ENCODE data around the gene DNAJA1. TPM values are rescaled to one million over a fixed set of nuclear protein-coding genes. Genes with fewer than 3 reads are reported as not detected.

Gene DNAJA1
- total RNA-seq, 1 donor = 136 TPM

DNA sequence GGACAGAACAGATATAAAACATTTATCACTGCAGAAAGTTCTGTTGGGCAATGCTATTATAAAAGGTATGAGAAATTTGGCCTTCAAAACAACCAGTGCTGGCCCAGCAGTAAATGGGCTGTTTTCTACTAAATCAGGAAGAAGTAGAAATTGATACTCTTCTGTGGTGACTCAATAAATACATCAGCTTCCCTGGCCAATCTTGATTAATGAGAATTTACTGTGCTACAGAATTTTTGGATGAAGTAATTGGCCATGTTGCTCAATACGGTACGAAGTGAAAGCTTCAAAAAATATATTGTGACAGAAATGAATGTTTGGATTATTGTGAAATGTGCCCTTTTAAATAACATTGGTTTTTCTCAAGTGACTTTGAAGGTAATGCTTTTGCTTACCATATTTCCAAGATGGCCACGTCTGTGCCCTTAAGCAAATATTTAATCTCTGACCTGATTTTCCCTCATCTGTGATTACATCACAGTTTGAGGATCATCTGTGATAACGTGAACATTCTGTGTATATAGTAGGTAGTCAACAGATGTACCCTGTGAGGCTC, 4.2 kb downstream of the DNAJA1 start:
- H3K4me3 ChIP-seq (ENCODE audit: low read depth, low read length) = no peak overlapping the region
- TF ChIP-seq, protein P1, sequence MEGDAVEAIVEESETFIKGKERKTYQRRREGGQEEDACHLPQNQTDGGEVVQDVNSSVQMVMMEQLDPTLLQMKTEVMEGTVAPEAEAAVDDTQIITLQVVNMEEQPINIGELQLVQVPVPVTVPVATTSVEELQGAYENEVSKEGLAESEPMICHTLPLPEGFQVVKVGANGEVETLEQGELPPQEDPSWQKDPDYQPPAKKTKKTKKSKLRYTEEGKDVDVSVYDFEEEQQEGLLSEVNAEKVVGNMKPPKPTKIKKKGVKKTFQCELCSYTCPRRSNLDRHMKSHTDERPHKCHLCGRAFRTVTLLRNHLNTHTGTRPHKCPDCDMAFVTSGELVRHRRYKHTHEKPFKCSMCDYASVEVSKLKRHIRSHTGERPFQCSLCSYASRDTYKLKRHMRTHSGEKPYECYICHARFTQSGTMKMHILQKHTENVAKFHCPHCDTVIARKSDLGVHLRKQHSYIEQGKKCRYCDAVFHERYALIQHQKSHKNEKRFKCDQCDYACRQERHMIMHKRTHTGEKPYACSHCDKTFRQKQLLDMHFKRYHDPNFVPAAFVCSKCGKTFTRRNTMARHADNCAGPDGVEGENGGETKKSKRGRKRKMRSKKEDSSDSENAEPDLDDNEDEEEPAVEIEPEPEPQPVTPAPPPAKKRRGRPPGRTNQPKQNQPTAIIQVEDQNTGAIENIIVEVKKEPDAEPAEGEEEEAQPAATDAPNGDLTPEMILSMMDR (IDR thresholded peaks at IDR 0.05; ENCODE audit: insufficient read depth, low read depth, low read length) = no peak
- peak; percentile 87 for DNase-seq (ENCODE audit: low read depth)

DNA sequence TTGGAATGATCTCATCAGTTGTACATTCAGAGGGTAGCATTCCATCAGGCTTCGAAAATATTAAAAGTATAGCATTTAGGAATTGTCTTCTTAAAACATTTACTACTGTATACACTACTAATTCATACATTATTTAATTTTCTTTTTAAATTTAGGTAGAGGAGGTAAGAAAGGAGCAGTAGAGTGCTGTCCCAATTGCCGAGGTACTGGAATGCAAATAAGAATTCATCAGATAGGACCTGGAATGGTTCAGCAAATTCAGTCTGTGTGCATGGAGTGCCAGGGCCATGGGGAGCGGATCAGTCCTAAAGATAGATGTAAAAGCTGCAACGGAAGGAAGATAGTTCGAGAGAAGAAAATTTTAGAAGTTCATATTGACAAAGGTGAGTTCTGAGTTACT, 5.2 kb downstream of the DNAJA1 start:
- no peak overlapping the region for H3K4me3 ChIP-seq (ENCODE audit: low read depth, low read length)
- DNase-seq (ENCODE audit: low read depth) = no peak
- TF ChIP-seq, protein P1 (IDR thresholded peaks at IDR 0.05; ENCODE audit: insufficient read depth, low read depth, low read length) = no peak

DNA sequence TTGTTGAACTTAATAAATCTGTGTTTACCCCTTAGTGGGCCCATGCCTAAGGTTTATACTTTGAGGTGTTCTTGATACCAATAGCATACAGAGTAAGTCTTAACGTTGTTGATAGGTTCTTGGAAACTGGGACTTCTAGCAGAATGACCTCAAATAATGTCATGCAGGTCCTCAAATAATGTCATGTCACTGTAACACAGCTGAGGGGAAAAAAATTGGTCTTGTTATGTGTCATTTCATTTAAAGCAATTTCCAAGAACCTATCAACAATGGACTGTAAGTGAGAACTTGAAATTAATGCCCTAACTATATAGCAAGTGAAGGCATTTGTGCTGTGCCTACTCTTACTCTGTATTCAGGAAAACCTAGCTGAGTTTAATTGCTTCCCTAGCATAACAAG, 7.2 kb downstream of the DNAJA1 start:
- H3K4me3 ChIP-seq (ENCODE audit: low read depth, low read length) = no peak overlapping the region
- no peak for DNase-seq (ENCODE audit: low read depth)
- TF ChIP-seq, protein P1 (IDR thresholded peaks at IDR 0.05; ENCODE audit: insufficient read depth, low read depth, low read length) = no peak

DNA sequence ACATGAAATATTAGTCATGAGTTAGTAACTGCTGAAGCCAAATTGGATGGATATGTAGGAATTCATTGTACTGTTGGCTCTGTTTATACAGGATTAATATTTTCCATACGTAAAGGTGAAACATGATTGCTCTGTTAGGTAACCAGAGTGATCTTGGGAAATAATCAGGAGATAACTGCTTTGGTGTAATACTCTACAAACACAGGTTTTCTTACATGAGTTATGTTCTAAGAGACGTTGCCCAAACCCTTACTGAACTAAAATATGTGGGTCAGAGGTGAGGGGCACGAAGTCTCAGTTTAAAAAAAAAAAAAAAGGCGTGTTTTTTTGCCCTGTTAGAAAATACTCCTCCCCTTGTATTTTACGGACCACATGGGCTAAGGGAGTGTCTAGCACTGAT, 7.8 kb downstream of the DNAJA1 start:
- no peak overlapping the region for H3K4me3 ChIP-seq (ENCODE audit: low read depth, low read length)
- no peak for DNase-seq (ENCODE audit: low read depth)
- TF ChIP-seq, protein P1 (IDR thresholded peaks at IDR 0.05; ENCODE audit: insufficient read depth, low read depth, low read length) = no peak

DNA sequence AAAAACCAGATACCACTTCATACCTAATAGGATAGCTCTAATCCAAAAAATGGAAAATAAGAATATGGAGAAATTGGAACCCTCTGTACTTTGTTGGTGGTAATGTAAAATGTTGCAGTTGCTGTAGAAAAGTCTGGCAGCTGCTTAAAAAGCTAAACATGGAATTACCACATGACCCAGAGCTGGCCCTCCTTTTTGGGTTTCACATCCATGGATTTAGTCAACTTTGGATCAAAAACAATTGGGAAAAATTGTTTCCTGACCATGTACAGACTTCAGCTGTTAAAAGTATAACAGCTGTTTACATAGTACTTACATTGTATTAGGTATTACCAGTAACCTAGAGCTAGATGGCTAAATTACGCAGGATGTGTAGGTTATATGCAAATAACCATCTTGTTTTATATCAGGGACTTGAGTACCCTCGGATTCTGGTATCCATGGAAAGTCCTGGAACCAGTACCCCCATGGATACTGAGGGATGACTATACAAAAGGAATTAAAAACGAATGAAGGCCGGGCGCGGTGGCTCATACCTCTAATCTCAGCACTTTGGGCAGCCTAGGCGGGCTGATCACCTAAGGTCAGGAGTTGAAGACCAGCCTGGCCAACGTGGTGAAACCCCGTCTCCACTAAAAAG, 15.8 kb downstream of the DNAJA1 start:
- DNase-seq (ENCODE audit: low read depth) = no peak
- TF ChIP-seq, protein P1 (IDR thresholded peaks at IDR 0.05; ENCODE audit: insufficient read depth, low read depth, low read length) = no peak

DNA sequence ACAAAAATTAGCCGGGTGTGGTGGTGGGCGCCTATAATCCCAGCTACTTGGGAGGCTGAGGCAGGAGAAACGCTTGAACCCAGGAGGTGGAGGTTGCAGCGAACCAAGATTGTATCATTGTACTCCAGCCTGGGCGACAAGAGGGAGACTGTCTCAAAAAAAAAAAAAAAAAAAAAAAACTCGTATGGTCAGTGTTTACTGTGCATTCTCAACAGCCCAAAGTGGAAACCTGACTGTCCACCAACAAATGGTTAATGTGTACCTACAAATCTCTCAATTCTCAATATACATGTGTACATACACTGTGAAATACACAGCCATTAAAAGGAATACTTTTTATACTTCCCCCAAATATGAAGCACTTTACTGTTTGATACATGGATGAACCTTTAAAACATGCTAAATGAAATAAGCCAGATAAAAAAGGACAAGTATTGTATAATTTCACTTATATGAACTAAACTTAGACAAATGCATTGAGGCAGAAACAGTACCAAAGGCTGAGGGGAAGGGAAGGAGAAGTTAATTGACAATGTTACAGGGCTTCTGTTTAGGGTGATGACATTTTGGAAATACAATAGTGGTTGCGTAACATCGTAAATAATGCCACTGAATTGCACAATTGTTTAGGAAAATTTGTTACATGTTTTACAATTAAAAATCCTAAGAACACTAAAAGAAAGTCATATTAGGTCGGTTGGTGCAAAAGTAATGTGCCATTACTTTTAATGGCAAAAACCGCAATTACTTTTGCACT, 16.5 kb downstream of the DNAJA1 start:
- peak; percentile 69 for DNase-seq (ENCODE audit: low read depth)
- TF ChIP-seq, protein P1 (IDR thresholded peaks at IDR 0.05; ENCODE audit: insufficient read depth, low read depth, low read length) = no peak
- H3K4me3 ChIP-seq (ENCODE audit: low read depth, low read length) = no peak overlapping the region

More for the DNA sequence above, 15.8 kb downstream of the DNAJA1 start:
- no peak overlapping the region for H3K4me3 ChIP-seq (ENCODE audit: low read depth, low read length)
